NCI-H2107 treated with DMSO at 0.1 percent for 48 hours (cell line): ENCODE measurements around the gene CDH12.

ENCODE experiments used
- DNase-seq: peaks from one replicate; lab custom pipeline; 2025; ENCODE audit not compliant: unreplicated experiment; lab: John Stamatoyannopoulos, UW

CDH12 gene

GRCh38 chr5:21856987-21857386, 996.2 kb downstream of the CDH12 start:
- DNase-seq: no peak

- no peak for DNase-seq
Measured at GRCh38 chr5:21847300-21847699, 1005.8 kb downstream of the CDH12 start.

GRCh38 chr5:21844960-21845359, 1008.2 kb downstream of the CDH12 start:
- DNase-seq: no peak

- no peak for DNase-seq
Measured at GRCh38 chr5:21834863-21835262, 1018.3 kb downstream of the CDH12 start.

GRCh38 chr5:21831145-21831787, 1021.9 kb downstream of the CDH12 start:
- DNase-seq: no peak

GRCh38 chr5:21826884-21827283, 1026.3 kb downstream of the CDH12 start:
- no peak for DNase-seq

GRCh38 chr5:21823588-21823987, 1029.6 kb downstream of the CDH12 start:
- DNase-seq: no peak

- DNase-seq: no peak
Measured at GRCh38 chr5:21823076-21823574, 1030.0 kb downstream of the CDH12 start.

- no peak for DNase-seq
Measured at GRCh38 chr5:21820527-21820926, 1032.6 kb downstream of the CDH12 start.

DNA sequence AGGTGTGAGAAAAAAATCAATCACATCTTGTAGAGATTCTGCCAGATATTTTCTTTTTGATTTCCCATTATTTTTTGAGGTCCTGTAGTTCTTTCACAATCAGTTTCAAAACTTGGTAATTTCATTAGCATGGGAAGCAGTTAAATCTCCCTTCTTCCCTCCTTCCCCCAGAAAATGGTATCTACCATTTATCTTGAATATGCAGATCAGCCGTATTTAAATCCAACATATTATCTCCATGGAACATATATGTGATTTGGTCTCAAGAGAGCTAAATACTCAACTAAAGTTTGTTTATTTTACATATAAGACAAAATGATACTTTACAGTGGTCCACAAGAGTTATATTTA, 1034.8 kb downstream of the CDH12 start:
- no peak for DNase-seq

GRCh38 chr5:21817668-21818369, 1035.3 kb downstream of the CDH12 start:
- DNase-seq: no peak

DNA sequence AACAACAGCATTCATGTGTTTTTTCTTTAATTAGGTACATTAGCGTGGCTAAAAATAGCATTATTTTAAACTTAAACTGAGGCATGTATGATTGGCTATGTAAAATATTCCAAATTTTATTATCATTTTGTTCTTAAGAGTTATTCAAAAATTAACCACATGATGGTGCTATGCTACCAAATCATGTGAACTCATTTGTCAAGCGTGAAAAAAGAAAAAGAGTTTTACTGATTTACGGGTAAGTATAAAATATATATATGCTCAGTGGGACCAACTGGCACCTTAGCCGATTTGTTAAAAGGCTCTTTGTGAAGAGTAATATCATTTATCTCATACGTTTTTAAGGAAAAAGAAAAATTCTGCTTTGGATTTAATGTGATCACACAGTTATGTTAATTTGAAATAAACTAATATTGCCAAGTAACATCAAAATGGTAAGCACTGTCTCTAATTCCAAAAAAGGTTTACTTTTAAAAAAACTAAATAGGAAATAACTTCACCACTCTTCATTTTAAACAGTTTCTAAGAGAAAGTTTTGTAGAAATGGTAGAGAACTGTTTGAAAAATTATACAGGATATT, 1042.3 kb downstream of the CDH12 start:
- no peak for DNase-seq

DNA sequence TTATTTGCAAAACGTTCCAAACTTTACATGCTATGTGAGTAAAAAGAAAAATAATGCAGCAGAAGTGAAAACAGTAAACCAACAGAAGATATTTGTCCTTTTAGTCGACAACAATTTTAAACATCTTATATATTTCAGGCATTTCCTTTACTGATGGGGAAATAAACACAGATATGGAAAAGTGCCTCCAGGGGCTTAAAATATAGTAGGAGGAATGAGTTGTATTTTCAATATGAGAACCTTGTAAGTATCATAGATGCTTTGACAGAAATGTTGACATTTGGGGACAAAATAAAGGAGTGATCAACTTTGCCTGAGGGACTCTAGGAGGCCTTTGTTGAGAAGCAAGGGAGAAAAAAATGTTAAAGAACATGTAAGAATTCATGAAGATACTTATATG, 1043.5 kb downstream of the CDH12 start:
- DNase-seq: no peak

DNA sequence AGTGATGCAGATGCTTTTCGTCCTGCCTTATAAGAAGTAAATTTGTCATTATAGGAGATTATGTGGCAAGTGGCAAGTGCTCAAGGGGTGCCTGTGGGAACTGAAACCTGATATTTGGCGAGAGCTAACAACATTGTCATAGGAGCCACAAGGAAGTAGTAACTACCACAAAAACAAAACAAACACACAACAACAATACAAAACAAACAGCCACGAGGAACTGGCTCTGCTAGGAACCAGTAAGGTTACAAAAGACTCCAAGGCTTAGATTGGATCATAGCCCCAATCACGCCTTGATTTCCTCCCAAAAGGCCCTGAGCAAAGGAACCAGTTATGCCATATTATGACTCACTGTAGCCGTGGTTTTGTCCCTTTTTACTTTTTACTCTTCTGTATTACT, 1045.2 kb downstream of the CDH12 start:
- DNase-seq: peak; percentile 59

- DNase-seq: no peak
Measured at GRCh38 chr5:21806943-21807342, 1046.2 kb downstream of the CDH12 start.

DNA sequence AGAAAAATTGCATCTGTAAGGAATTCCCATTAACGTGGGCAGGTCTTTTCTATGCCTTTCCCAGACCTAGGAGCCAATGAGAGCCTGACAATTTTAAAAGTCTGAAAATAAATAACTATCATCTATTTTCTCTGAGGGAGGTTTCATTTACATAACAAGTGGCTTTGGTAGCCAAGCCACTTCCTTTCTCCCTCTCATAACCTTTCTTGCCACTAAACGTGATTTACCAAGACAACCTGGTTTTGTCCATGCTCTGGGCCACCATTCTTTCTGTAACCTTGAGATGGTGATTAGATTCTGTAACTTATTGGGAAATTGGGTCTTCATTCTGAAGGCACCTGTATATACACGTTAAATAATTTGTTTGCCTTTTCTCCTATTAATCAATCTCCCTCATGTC, 1046.9 kb downstream of the CDH12 start:
- DNase-seq: no peak

DNA sequence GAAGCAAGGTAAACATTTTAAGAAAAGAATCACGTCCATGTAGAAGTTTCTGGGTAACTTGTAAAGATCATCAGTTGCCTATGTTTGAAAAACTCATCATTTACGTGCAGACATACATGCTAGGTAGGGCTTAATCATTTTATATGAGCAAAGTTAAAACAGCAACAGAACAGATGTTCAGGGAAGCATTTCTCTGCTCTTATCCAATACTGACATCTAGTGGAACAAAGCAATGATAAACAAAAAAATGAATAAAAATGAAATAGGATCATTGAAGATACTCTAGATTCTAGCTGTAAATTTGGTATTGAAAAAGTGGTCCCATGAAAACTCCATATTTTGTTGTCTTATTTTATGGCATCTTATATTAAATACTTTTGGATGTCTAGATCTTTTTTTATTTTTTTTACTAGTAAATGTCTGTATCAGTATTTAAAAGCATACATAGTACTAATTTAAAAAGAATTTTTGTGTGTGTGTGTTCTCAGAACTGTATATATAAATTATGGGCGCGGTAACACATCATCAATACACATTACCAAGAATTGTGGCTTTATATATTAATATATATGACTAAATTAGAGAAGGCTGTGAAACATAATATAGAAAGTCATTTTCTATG, 1050.2 kb downstream of the CDH12 start:
- DNase-seq: peak; percentile 25

GRCh38 chr5:21802100-21802499, 1051.0 kb downstream of the CDH12 start:
- DNase-seq: no peak

DNA sequence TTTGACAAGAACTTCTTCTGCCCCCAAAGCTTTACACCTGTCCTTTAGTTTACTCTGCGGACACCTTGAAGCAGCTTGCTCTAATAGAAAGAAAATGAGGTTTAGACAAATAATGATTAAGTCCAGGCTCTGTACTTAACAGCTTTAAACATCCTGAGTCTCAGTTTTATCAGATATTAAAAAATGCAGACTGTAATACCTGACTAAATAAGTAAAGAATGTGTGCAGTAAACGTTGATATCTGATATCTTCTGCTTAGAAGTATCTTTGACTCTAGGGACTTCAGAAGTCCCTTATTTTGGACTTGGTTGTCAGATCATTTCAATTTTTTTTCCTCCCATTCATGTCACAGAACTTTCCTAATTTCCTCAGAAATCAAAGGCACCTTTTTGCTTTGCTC, 1060.4 kb downstream of the CDH12 start:
- DNase-seq: no peak

DNA sequence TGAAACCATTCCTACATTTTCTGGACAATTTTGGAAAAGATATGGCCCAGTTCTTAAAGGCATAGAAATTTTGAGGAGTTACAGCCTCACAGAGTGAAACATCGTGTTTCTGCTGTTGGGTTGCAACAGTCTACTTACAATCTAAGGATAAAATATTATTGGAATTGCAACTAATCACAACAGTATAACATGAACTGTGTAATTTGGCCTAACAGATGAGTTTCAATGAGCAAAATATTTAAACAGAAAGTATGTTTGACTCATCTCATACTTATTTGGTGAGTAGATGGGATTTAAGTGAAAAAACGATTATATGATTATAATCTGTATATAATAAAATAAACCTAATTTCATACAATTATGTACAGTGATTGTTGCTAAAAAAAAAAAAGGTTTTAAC, 1061.8 kb downstream of the CDH12 start:
- DNase-seq: no peak

GRCh38 chr5:21784487-21784886, 1068.7 kb downstream of the CDH12 start:
- no peak for DNase-seq

GRCh38 chr5:21783074-21783679, 1070.0 kb downstream of the CDH12 start:
- no peak for DNase-seq
